ENCODE measurements around the gene FOXP1.

DNA sequence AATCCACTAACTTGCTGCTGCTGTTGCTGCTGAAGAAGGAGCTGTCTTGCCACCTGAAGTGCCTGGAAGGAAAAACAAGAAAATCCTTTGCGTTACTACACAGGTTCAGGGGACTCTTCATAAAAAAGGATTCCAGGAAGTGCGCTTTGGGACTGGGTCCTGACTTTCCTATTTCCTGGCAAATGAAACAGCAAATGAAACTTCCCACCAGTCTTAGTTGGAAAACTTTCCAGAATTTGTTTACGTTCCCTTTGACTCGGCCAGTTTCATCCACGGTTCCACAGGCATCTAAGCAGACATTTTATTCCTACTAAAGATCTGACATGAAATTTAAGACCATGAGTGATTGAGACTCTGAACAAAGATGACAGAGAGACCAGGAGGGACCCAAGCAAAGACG lies 471.0 kb downstream of the FOXP1 start:
- TF ChIP-seq, protein P1, sequence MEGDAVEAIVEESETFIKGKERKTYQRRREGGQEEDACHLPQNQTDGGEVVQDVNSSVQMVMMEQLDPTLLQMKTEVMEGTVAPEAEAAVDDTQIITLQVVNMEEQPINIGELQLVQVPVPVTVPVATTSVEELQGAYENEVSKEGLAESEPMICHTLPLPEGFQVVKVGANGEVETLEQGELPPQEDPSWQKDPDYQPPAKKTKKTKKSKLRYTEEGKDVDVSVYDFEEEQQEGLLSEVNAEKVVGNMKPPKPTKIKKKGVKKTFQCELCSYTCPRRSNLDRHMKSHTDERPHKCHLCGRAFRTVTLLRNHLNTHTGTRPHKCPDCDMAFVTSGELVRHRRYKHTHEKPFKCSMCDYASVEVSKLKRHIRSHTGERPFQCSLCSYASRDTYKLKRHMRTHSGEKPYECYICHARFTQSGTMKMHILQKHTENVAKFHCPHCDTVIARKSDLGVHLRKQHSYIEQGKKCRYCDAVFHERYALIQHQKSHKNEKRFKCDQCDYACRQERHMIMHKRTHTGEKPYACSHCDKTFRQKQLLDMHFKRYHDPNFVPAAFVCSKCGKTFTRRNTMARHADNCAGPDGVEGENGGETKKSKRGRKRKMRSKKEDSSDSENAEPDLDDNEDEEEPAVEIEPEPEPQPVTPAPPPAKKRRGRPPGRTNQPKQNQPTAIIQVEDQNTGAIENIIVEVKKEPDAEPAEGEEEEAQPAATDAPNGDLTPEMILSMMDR (IDR thresholded peaks at IDR 0.05), result no peak
- no peak for TF ChIP-seq POLR2A (IDR thresholded peaks at IDR 0.05)
